ENCODE data around the gene PLA2R1. TPM values are rescaled to one million over a fixed set of nuclear protein-coding genes. Genes with fewer than 3 reads are reported as not detected.
A peak's percentile ranks its signal among the peaks of the same experiment; 100 is the strongest.
"Not testable (repeated sequence)": the region's sequence is repeated elsewhere in the genome, so short reads cannot be mapped to it uniquely, and the experiment has no call there.

PLA2R1 gene
- total RNA-seq, 1 experiment from 2014 or later: 5.7 TPM

- TF ChIP-seq TCF7L2 (IDR thresholded peaks at IDR 0.05; ENCODE audit: low read depth, low read length) (no peak), CTCF (IDR thresholded peaks at IDR 0.05) (peak; percentile 77)
- CTCF ChIA-PET: interaction anchor here (0.5 to 0.6 kb wide), 3 partner anchors 10 to 678 kb away, joined by 3 to 4 read pairs (median 3); no protein-coding TSS in a partner anchor
- no peaks in the 10 kb centered on the region for H3K4me1 ChIP-seq (ENCODE audit: control insufficient read depth, insufficient read depth, low read length)
- DNase-seq (ENCODE audit: low read depth, low spot score) (no peak), ATAC-seq (peak; percentile 94)
- no peak overlapping the region for H3K4me3 ChIP-seq (ENCODE audit: low read depth in 2 of 2, low read length in 2 of 2)
- no peaks in the 10 kb centered on the region for H3K36me3 ChIP-seq (ENCODE audit: control insufficient read depth, insufficient read depth, low read length)
- intact Hi-C loops (cut with micrococcal nuclease; ENCODE audit: unreplicated experiment): loop anchor here (10.0 kb wide), 1 partner anchor 174 kb away; the partner anchor contains the start of gene CD302
- no peaks in the 10 kb centered on the region for H3K9me3 ChIP-seq (ENCODE audit: control insufficient read depth, insufficient read depth, low read depth, low read length)
- POLR2A ChIA-PET: interaction anchor here (0.6 kb wide), 1 partner anchor 192 kb away, joined by 3 read pairs; no protein-coding TSS in a partner anchor
- in situ Hi-C loops (cut with HindIII; ENCODE audit: low pct_unique_long_range_greater_than_20kb, low sequenced_read_pairs): no loop called here
- no TSS peak for BruUV-seq (replicated peaks)
- H3K27ac ChIP-seq (ENCODE audit: low read length): no peak overlapping the region
- H3K27me3 ChIP-seq (ENCODE audit: control insufficient read depth, insufficient read depth, low read length): no peaks in the 10 kb centered on the region
Measured at GRCh38 chr2:159968279-159968900, 94.0 kb downstream of the PLA2R1 start.

- TF ChIP-seq TCF7L2 (IDR thresholded peaks at IDR 0.05; ENCODE audit: low read depth, low read length): no peak
- TF ChIP-seq CTCF (IDR thresholded peaks at IDR 0.05): no peak
- no peak for TF ChIP-seq POLR2AphosphoS5 (IDR thresholded peaks at IDR 0.05; ENCODE audit: low read depth, low read length)
- no peak for TF ChIP-seq SIN3A (IDR thresholded peaks at IDR 0.05; ENCODE audit: borderline replicate concordance, insufficient read depth, low read depth, low read length)
- TF ChIP-seq, protein P1, sequence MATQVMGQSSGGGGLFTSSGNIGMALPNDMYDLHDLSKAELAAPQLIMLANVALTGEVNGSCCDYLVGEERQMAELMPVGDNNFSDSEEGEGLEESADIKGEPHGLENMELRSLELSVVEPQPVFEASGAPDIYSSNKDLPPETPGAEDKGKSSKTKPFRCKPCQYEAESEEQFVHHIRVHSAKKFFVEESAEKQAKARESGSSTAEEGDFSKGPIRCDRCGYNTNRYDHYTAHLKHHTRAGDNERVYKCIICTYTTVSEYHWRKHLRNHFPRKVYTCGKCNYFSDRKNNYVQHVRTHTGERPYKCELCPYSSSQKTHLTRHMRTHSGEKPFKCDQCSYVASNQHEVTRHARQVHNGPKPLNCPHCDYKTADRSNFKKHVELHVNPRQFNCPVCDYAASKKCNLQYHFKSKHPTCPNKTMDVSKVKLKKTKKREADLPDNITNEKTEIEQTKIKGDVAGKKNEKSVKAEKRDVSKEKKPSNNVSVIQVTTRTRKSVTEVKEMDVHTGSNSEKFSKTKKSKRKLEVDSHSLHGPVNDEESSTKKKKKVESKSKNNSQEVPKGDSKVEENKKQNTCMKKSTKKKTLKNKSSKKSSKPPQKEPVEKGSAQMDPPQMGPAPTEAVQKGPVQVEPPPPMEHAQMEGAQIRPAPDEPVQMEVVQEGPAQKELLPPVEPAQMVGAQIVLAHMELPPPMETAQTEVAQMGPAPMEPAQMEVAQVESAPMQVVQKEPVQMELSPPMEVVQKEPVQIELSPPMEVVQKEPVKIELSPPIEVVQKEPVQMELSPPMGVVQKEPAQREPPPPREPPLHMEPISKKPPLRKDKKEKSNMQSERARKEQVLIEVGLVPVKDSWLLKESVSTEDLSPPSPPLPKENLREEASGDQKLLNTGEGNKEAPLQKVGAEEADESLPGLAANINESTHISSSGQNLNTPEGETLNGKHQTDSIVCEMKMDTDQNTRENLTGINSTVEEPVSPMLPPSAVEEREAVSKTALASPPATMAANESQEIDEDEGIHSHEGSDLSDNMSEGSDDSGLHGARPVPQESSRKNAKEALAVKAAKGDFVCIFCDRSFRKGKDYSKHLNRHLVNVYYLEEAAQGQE (IDR thresholded peaks at IDR 0.05; ENCODE audit: insufficient read depth in 1 of 2, low read depth in 2 of 2, low read length in 1 of 2): no peak
- ATAC-seq: no peak
- intact Hi-C loops (cut with micrococcal nuclease; ENCODE audit: unreplicated experiment): loop anchor here (10.0 kb wide), 1 partner anchor 169 kb away; the partner anchor contains the start of gene CD302
- in situ Hi-C loops (cut with HindIII; ENCODE audit: low pct_unique_long_range_greater_than_20kb, low sequenced_read_pairs): no loop called here
- ChIA-PET CTCF (no interaction called here), POLR2A (no interaction called here)
- H3K4me1 ChIP-seq (ENCODE audit: control insufficient read depth, insufficient read depth, low read length): peaks cover 12% of the 10 kb centered on the region
- no peak for DNase-seq (ENCODE audit: low read depth, low spot score)
- no peak overlapping the region for H3K27ac ChIP-seq (ENCODE audit: low read length)
- H3K36me3 ChIP-seq (ENCODE audit: control insufficient read depth, insufficient read depth, low read length): no peaks in the 10 kb centered on the region
- no TSS peak for BruUV-seq (replicated peaks)
- no peaks in the 10 kb centered on the region for H3K27me3 ChIP-seq (ENCODE audit: control insufficient read depth, insufficient read depth, low read length)
- no peak overlapping the region for H3K4me3 ChIP-seq (ENCODE audit: low read depth in 2 of 2, low read length in 2 of 2)
- H3K9me3 ChIP-seq (ENCODE audit: control insufficient read depth, insufficient read depth, low read depth, low read length): no peaks in the 10 kb centered on the region
Measured at GRCh38 chr2:159963700-159964099, 98.7 kb downstream of the PLA2R1 start.

GRCh38 chr2:159962513-159962912, 99.9 kb downstream of the PLA2R1 start:
- intact Hi-C loops (cut with micrococcal nuclease; ENCODE audit: unreplicated experiment): loop anchor here (10.0 kb wide), 1 partner anchor 168 kb away; the partner anchor contains the start of gene CD302
- in situ Hi-C loops (cut with HindIII; ENCODE audit: low pct_unique_long_range_greater_than_20kb, low sequenced_read_pairs); H3K36me3 ChIP-seq (ENCODE audit: control insufficient read depth, insufficient read depth, low read length); BruUV-seq (replicated peaks); H3K4me3 ChIP-seq (ENCODE audit: low read depth in 2 of 2, low read length in 2 of 2); POLR2A ChIA-PET; ATAC-seq; CTCF ChIA-PET; DNase-seq (ENCODE audit: low read depth, low spot score); H3K27ac ChIP-seq (ENCODE audit: low read length); H3K9me3 ChIP-seq (ENCODE audit: control insufficient read depth, insufficient read depth, low read depth, low read length); H3K27me3 ChIP-seq (ENCODE audit: control insufficient read depth, insufficient read depth, low read length): not testable (repeated sequence)
- peaks cover 12% of the 10 kb centered on the region for H3K4me1 ChIP-seq (ENCODE audit: control insufficient read depth, insufficient read depth, low read length)

Data from Panc1 (cell line).